HG03432 (cell line): ENCODE data around the gene ARHGAP35.
A peak's percentile ranks its signal among the peaks of the same experiment; 100 is the strongest.
"Not testable (repeated sequence)": the region's sequence is repeated elsewhere in the genome, so short reads cannot be mapped to it uniquely, and the experiment has no call there.

Source experiments
- ATAC-seq: cut with Tn5 transposase; IDR thresholded peaks from one replicate; pipeline ENCODE4 v1.9.1; 2021; ENCODE audit warnings: mild to moderate bottlenecking, moderate library complexity; ENCODE audit not compliant: unreplicated experiment

The ARHGAP35 gene

GRCh38 chr19:46842791-46843190, 18.0 kb upstream of the ARHGAP35 start:
- ATAC-seq, result no peak

GRCh38 chr19:46844067-46844489, 16.7 kb upstream of the ARHGAP35 start:
- no peak for ATAC-seq

GRCh38 chr19:46845959-46846459, 14.8 kb upstream of the ARHGAP35 start:
- ATAC-seq, result no peak

GRCh38 chr19:46847528-46847927, 13.3 kb upstream of the ARHGAP35 start:
- ATAC-seq, result no peak

GRCh38 chr19:46848389-46848788, 12.4 kb upstream of the ARHGAP35 start:
- no peak for ATAC-seq

- ATAC-seq, result no peak
These were observed 11.2 kb upstream of the ARHGAP35 start for GRCh38 chr19:46849610-46850009.

- ATAC-seq, result peak; percentile 92
These were observed 10.3 kb upstream of the ARHGAP35 start, which contains the start of gene AP2S1 for GRCh38 chr19:46850228-46851203. Gene AP2S1, minus strand, starts transcription at chr19:46850846. Its CDS starts 80 bp downstream, at chr19:46850766.

GRCh38 chr19:46852830-46853229, 8.0 kb upstream of the ARHGAP35 start:
- no peak for ATAC-seq

- not testable (repeated sequence) for ATAC-seq
These were observed 6.1 kb upstream of the ARHGAP35 start for GRCh38 chr19:46854698-46855097.

- ATAC-seq, result peak; percentile 41
These were observed 4.5 kb upstream of the ARHGAP35 start for GRCh38 chr19:46856062-46857022.

GRCh38 chr19:46859637-46860124, 1.1 kb upstream of the ARHGAP35 start:
- ATAC-seq, result no peak

GRCh38 chr19:46860125-46860845, 512 bp upstream of the ARHGAP35 start:
- ATAC-seq, result peak; percentile 61

- no peak for ATAC-seq
These were observed 1.1 kb downstream of the ARHGAP35 start for GRCh38 chr19:46861691-46862502.

- ATAC-seq, result no peak
These were observed 1.7 kb downstream of the ARHGAP35 start for GRCh38 chr19:46862503-46862834.

- ATAC-seq, result no peak
These were observed 2.3 kb downstream of the ARHGAP35 start for GRCh38 chr19:46862974-46863632.

- ATAC-seq, result no peak
These were observed 3.2 kb downstream of the ARHGAP35 start for GRCh38 chr19:46863818-46864629.

- ATAC-seq, result no peak
These were observed 5.8 kb downstream of the ARHGAP35 start for GRCh38 chr19:46866407-46867136.
